ENCODE data around the gene PTF1A.

GRCh38 chr10:23201837-23202236 lies 9.7 kb downstream of the PTF1A start:
- TF ChIP-seq EZH2 (IDR thresholded peaks at IDR 0.05) (no peak), POLR2AphosphoS5 (IDR thresholded peaks at IDR 0.05; ENCODE audit: borderline replicate concordance, low read depth, low read length) (no peak), FOXP2 (optimal IDR thresholded peaks at IDR 0.05; ENCODE audit: control extremely low read depth, extremely low read length, insufficient read depth) (no peak)
